HepG2 (cell line): Measurements from ENCODE around the gene ZFTA. TPM values are rescaled to one million over a fixed set of nuclear protein-coding genes. Genes with fewer than 3 reads are reported as not detected.
A peak's percentile ranks its signal among the peaks of the same experiment; 100 is the strongest.

Experiments used
- DMAP1 ChIP-seq: IDR thresholded peaks from 2 replicates; pipeline ENCODE4 v1.6.1; 2016
- FOXJ3 ChIP-seq: sonication (generic); formaldehyde crosslinking; IDR thresholded peaks from 2 replicates; pipeline ENCODE4 v1.4.0; 2020; ENCODE audit warnings: missing genetic modification reagents, mild to moderate bottlenecking, borderline replicate concordance
- GABPB1 ChIP-seq: IDR thresholded peaks from 2 replicates; pipeline ENCODE4 v1.6.1; 2016; ENCODE audit warnings: mild to moderate bottlenecking, missing genetic modification reagents, moderate library complexity, missing compliant biosample characterization
- HNRNPL ChIP-seq: fragments of 200-400 bp; formaldehyde crosslinking; IDR thresholded peaks from 2 replicates; pipeline ENCODE4 v1.6.1; 2017; ENCODE audit warnings: mild to moderate bottlenecking, low read depth, low read length
- NCOA1 ChIP-seq: sonication (generic); formaldehyde crosslinking; IDR thresholded peaks from 2 replicates; pipeline ENCODE4 v1.9.0; 2021; ENCODE audit warnings: missing genetic modification reagents
- POLR2AphosphoS5 ChIP-seq: IDR thresholded peaks from 2 replicates; pipeline ENCODE4 v1.6.1; 2012; ENCODE audit warnings: low read depth, low read length
- RFX1 ChIP-seq: fragments of 450-650 bp; IDR thresholded peaks from 2 replicates; pipeline ENCODE4 v1.6.1; 2017
- SNAI1 ChIP-seq: sonication (generic); formaldehyde crosslinking; IDR thresholded peaks from 2 replicates; pipeline ENCODE4 v1.5.0; 2020; ENCODE audit warnings: mild to moderate bottlenecking, missing genetic modification reagents, borderline replicate concordance
- ZEB1 ChIP-seq: IDR thresholded peaks from 2 replicates; pipeline ENCODE4 v1.6.1; 2012; ENCODE audit warnings: mild to moderate bottlenecking, low read depth, inconsistent platforms; ENCODE audit not compliant: insufficient replicate concordance
- ZFP36L1 ChIP-seq: sonication (generic); formaldehyde crosslinking; IDR thresholded peaks from 2 replicates; pipeline ENCODE4 v1.8.0; 2022; ENCODE audit warnings: mild to moderate bottlenecking, missing genetic modification reagents, moderate library complexity
- ZNF263 ChIP-seq: sonication (generic); formaldehyde crosslinking; IDR thresholded peaks from 2 replicates; pipeline ENCODE4 v1.4.0; 2020; ENCODE audit warnings: missing genetic modification reagents
- ZNF558 ChIP-seq: sonication (generic); formaldehyde crosslinking; IDR thresholded peaks from 2 replicates; pipeline ENCODE4 v1.9.0; 2022; ENCODE audit warnings: mild to moderate bottlenecking, missing genetic modification reagents, borderline replicate concordance
- ZNF570 ChIP-seq: sonication (generic); formaldehyde crosslinking; IDR thresholded peaks from 2 replicates; pipeline ENCODE4 v1.4.0; 2020; ENCODE audit warnings: mild to moderate bottlenecking, missing genetic modification reagents, borderline replicate concordance
- ZNF747 ChIP-seq: sonication (generic); formaldehyde crosslinking; IDR thresholded peaks from 2 replicates; pipeline ENCODE4 v1.8.1; 2023; ENCODE audit warnings: missing genetic modification reagents, mild to moderate bottlenecking, borderline replicate concordance
- ZNF883 ChIP-seq: sonication (generic); formaldehyde crosslinking; IDR thresholded peaks from 2 replicates; pipeline ENCODE4 v1.5.1; 2020; ENCODE audit warnings: mild to moderate bottlenecking, missing genetic modification reagents; ENCODE audit errors: not compliant biosample characterization
- polyA plus RNA-seq, 8 experiments: library from polyadenylated mRNA; depleted of rRNA in 3 of 8; stranded (reverse) in 7 of 8; unstranded in 1 of 8; fragments of >200 nt; fragmentation: Illumina TruSeq in 4 of 8; extraction: Trizol in 4 of 8; gene quantifications; 2 replicates each; pipeline versions ENCODE4 v1.2.1 to v1.2.3, GENCODE V29; 2011 to 2016; ENCODE audit warnings: low read depth in 4 of 8, missing spikeins in 1 of 8, mixed read lengths in 1 of 8; ENCODE audit not compliant: insufficient read depth in 1 of 8
- total RNA-seq, 5 experiments: library from RNA; depleted of rRNA; stranded (reverse); fragments of >200 nt; fragmentation: Illumina TruSeq; extraction: Trizol; gene quantifications; 2 replicates each; pipeline ENCODE4 v1.2.3, GENCODE V29; 2016; ENCODE audit warnings: low read depth in 1 of 5
- TF ChIP-seq, protein P1 (sequence below): sonication (generic); formaldehyde crosslinking; IDR thresholded peaks from 2 replicates; pipeline ENCODE4 v1.9.0; 2022; ENCODE audit warnings: low read depth, missing genetic modification reagents

The ZFTA gene
- total and polyA plus RNA-seq, 2 of the 13 experiments (the other 11 are each of a cell fraction or from before 2014, with no cell fraction given): 3.9 to 10.4 TPM

DNA sequence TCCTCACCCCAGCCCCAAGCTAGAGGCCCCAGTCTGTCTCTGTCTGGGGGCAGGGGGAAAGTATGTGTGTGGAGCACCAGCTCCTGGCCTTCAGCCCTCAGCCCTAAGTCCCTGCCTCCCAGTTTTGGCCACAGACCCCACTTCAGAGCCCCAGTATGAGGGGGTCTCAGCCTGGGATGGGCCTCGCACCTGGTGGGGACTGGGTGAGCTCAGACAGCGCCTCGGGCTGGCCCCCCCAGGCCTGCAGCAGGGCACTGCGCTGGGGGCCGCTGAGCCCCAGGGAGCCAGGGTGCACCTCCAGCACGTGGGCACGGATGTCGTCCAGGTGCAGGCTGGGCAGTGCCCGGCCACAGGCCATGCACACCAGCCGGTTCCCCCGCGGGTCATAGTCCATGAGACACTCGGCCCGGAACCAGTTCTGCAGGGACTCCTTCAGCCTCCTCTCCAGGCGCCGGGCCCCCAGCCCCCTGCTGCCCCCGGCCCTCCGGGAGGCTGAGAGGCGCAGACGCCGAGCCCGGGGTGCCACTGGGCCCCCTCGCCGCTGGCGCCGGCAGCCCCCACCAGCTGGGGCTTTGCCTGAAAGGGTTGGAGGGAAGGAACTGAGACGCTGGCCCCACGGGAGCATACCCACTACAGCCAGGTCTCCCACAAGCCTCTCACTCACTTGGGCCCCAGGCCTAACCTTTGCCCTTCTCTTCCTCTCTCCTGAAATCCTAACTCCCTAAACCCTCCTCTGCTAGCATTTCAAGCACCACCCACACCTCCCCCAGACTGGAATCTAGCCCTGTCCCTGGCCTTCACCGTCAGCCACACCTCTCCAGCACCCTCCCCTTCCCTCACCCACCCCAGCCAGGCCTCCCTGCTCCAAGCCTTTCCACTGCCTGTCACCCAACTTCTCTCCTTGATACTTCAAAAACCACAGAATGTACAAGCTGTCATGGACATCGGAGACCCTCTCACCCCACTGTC lies 3.6 kb downstream of the ZFTA start (continued):
- TF ChIP-seq HNRNPL: peak; percentile 96
- TF ChIP-seq ZFP36L1 (CRISPR knock-in tag): no peak
- TF ChIP-seq FOXJ3 (CRISPR knock-in tag): no peak
- TF ChIP-seq ZNF747 (CRISPR knock-in tag): 0 out of 2 replicates have a peak, but pooled peaks have one; percentile 19
- no peak for TF ChIP-seq ZNF558 (CRISPR knock-in tag)
- TF ChIP-seq SNAI1 (CRISPR knock-in tag): no peak
- no peak for TF ChIP-seq NCOA1
- TF ChIP-seq ZNF263 (CRISPR knock-in tag): peak; percentile 23; the same call in 1 of the 2 replicates
- TF ChIP-seq ZEB1: no peak
- TF ChIP-seq, protein P1, sequence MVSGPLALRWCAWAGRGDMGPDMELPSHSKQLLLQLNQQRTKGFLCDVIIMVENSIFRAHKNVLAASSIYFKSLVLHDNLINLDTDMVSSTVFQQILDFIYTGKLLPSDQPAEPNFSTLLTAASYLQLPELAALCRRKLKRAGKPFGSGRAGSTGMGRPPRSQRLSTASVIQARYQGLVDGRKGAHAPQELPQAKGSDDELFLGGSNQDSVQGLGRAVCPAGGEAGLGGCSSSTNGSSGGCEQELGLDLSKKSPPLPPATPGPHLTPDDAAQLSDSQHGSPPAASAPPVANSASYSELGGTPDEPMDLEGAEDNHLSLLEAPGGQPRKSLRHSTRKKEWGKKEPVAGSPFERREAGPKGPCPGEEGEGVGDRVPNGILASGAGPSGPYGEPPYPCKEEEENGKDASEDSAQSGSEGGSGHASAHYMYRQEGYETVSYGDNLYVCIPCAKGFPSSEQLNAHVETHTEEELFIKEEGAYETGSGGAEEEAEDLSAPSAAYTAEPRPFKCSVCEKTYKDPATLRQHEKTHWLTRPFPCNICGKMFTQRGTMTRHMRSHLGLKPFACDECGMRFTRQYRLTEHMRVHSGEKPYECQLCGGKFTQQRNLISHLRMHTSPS (CRISPR knock-in tag): 0 out of 2 replicates have a peak, but pooled peaks have one; percentile 46
- TF ChIP-seq GABPB1 (CRISPR knock-in tag): peak; percentile 35; the same call in 1 of the 2 replicates
- no peak for TF ChIP-seq RFX1
- TF ChIP-seq DMAP1 (CRISPR knock-in tag): 0 out of 2 replicates have a peak, but pooled peaks have one; percentile 32
- TF ChIP-seq ZNF883 (CRISPR knock-in tag): peak; percentile 27
- no peak for TF ChIP-seq ZNF570 (CRISPR knock-in tag)
- TF ChIP-seq POLR2AphosphoS5: peak; percentile 38; the same call in 1 of the 2 replicates
- TF ChIP-seq, all 625 proteins: peak for 28
